ENCODE data around the gene PTEN. TPM values are rescaled to one million over a fixed set of nuclear protein-coding genes. Genes with fewer than 3 reads are reported as not detected.
A peak's percentile ranks its signal among the peaks of the same experiment; 100 is the strongest.

The PTEN gene
- total and polyA plus RNA-seq, 9 of the 15 experiments (the other 6 are each of a cell fraction or from before 2014, with no cell fraction given): 8.4 to 56.9 (median 22.2) TPM

DNA sequence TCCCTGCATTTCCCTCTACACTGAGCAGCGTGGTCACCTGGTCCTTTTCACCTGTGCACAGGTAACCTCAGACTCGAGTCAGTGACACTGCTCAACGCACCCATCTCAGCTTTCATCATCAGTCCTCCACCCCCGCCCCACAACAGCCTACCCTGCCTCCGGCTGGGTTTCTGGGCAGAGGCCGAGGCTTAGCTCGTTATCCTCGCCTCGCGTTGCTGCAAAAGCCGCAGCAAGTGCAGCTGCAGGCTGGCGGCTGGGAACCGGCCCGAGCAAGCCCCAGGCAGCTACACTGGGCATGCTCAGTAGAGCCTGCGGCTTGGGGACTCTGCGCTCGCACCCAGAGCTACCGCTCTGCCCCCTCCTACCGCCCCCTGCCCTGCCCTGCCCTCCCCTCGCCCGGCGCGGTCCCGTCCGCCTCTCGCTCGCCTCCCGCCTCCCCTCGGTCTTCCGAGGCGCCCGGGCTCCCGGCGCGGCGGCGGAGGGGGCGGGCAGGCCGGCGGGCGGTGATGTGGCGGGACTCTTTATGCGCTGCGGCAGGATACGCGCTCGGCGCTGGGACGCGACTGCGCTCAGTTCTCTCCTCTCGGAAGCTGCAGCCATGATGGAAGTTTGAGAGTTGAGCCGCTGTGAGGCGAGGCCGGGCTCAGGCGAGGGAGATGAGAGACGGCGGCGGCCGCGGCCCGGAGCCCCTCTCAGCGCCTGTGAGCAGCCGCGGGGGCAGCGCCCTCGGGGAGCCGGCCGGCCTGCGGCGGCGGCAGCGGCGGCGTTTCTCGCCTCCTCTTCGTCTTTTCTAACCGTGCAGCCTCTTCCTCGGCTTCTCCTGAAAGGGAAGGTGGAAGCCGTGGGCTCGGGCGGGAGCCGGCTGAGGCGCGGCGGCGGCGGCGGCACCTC is at the start of gene PTEN, which contains the start of gene KLLN (continued):
- TF ChIP-seq ZC3H4 (CRISPR knock-in tag; IDR thresholded peaks at IDR 0.05; ENCODE audit: borderline replicate concordance): no peak
- TF ChIP-seq ZNF224 (CRISPR knock-in tag; IDR thresholded peaks at IDR 0.05): no peak
- TF ChIP-seq FOXM1 (IDR thresholded peaks at IDR 0.05; ENCODE audit: low read depth): no peak
- TF ChIP-seq FOXM1 (CRISPR knock-in tag; IDR thresholded peaks at IDR 0.05; ENCODE audit: low read depth): 0 out of 2 replicates have a peak, but pooled peaks have one; percentile 60
- no peak for TF ChIP-seq HLTF (IDR thresholded peaks at IDR 0.05)
- TF ChIP-seq, protein P1, sequence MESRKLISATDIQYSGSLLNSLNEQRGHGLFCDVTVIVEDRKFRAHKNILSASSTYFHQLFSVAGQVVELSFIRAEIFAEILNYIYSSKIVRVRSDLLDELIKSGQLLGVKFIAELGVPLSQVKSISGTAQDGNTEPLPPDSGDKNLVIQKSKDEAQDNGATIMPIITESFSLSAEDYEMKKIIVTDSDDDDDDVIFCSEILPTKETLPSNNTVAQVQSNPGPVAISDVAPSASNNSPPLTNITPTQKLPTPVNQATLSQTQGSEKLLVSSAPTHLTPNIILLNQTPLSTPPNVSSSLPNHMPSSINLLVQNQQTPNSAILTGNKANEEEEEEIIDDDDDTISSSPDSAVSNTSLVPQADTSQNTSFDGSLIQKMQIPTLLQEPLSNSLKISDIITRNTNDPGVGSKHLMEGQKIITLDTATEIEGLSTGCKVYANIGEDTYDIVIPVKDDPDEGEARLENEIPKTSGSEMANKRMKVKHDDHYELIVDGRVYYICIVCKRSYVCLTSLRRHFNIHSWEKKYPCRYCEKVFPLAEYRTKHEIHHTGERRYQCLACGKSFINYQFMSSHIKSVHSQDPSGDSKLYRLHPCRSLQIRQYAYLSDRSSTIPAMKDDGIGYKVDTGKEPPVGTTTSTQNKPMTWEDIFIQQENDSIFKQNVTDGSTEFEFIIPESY (CRISPR knock-in tag; IDR thresholded peaks at IDR 0.05): no peak
- TF ChIP-seq ZNF124 (CRISPR knock-in tag; IDR thresholded peaks at IDR 0.05): no peak
- no peak for TF ChIP-seq ATF1 (CRISPR knock-in tag; IDR thresholded peaks at IDR 0.05)
- peak; percentile 52 for TF ChIP-seq ATF1 (tag; IDR thresholded peaks at IDR 0.05)
- TF ChIP-seq HCFC1 (IDR thresholded peaks at IDR 0.05; ENCODE audit: low read depth, low read length): 0 out of 2 replicates have a peak, but pooled peaks have one; percentile 40
- TF ChIP-seq, protein P2, sequence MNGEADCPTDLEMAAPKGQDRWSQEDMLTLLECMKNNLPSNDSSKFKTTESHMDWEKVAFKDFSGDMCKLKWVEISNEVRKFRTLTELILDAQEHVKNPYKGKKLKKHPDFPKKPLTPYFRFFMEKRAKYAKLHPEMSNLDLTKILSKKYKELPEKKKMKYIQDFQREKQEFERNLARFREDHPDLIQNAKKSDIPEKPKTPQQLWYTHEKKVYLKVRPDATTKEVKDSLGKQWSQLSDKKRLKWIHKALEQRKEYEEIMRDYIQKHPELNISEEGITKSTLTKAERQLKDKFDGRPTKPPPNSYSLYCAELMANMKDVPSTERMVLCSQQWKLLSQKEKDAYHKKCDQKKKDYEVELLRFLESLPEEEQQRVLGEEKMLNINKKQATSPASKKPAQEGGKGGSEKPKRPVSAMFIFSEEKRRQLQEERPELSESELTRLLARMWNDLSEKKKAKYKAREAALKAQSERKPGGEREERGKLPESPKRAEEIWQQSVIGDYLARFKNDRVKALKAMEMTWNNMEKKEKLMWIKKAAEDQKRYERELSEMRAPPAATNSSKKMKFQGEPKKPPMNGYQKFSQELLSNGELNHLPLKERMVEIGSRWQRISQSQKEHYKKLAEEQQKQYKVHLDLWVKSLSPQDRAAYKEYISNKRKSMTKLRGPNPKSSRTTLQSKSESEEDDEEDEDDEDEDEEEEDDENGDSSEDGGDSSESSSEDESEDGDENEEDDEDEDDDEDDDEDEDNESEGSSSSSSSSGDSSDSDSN (IDR thresholded peaks at IDR 0.05; ENCODE audit: borderline replicate concordance in 1 of 2, low read depth in 2 of 2, low read length in 2 of 2): peak; percentile 77 to 84; a peak in 2 of 4 replicates
- TF ChIP-seq, protein P3, sequence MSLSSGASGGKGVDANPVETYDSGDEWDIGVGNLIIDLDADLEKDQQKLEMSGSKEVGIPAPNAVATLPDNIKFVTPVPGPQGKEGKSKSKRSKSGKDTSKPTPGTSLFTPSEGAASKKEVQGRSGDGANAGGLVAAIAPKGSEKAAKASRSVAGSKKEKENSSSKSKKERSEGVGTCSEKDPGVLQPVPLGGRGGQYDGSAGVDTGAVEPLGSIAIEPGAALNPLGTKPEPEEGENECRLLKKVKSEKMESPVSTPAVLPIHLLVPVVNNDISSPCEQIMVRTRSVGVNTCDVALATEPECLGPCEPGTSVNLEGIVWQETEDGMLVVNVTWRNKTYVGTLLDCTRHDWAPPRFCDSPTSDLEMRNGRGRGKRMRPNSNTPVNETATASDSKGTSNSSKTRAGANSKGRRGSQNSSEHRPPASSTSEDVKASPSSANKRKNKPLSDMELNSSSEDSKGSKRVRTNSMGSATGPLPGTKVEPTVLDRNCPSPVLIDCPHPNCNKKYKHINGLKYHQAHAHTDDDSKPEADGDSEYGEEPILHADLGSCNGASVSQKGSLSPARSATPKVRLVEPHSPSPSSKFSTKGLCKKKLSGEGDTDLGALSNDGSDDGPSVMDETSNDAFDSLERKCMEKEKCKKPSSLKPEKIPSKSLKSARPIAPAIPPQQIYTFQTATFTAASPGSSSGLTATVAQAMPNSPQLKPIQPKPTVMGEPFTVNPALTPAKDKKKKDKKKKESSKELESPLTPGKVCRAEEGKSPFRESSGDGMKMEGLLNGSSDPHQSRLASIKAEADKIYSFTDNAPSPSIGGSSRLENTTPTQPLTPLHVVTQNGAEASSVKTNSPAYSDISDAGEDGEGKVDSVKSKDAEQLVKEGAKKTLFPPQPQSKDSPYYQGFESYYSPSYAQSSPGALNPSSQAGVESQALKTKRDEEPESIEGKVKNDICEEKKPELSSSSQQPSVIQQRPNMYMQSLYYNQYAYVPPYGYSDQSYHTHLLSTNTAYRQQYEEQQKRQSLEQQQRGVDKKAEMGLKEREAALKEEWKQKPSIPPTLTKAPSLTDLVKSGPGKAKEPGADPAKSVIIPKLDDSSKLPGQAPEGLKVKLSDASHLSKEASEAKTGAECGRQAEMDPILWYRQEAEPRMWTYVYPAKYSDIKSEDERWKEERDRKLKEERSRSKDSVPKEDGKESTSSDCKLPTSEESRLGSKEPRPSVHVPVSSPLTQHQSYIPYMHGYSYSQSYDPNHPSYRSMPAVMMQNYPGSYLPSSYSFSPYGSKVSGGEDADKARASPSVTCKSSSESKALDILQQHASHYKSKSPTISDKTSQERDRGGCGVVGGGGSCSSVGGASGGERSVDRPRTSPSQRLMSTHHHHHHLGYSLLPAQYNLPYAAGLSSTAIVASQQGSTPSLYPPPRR (CRISPR knock-in tag; IDR thresholded peaks at IDR 0.05; ENCODE audit: borderline replicate concordance): no peak

Measured in K562 (cell line).